Spleen (tissue), 11 donors: ENCODE data around the gene EFCAB8. TPM values are rescaled to one million over a fixed set of nuclear protein-coding genes. Genes with fewer than 3 reads are reported as not detected.

Source experiments
- DNase-seq: peaks from one replicate; pipeline ENCODE4 v3.0.0-alpha.2; 2020
- H3K27ac ChIP-seq, 8 donors: fragments of 200-600 bp; sonication (generic) in 7 of 8; 1 replicate in 4 of 8; 2 replicates in 4 of 8; pipeline versions ENCODE4 v1.5.0 to v1.8.0; 2016 to 2021; ENCODE audit warnings: inconsistent platforms in 4 of 8, mild to moderate bottlenecking in 4 of 8, moderate library complexity in 1 of 8
- H3K27me3 ChIP-seq, 7 donors: fragments of 200-600 bp; sonication (generic) in 6 of 7; replicated peaks in 1 of 7; 1 replicate in 4 of 7; 2 replicates in 3 of 7; pipeline versions ENCODE4 v1.5.0 to v1.8.0; 2016 to 2021; ENCODE audit warnings: inconsistent platforms in 3 of 7, mild to moderate bottlenecking in 1 of 7
- H3K36me3 ChIP-seq, 6 donors: fragments of 200-600 bp; sonication (generic) in 5 of 6; 1 replicate in 4 of 6; 2 replicates in 2 of 6; pipeline versions ENCODE4 v1.5.0 to v1.8.0; 2016 to 2021; ENCODE audit warnings: inconsistent platforms in 2 of 6
- H3K4me1 ChIP-seq, 6 donors: fragments of 200-600 bp; sonication (generic) in 5 of 6; 1 replicate in 3 of 6; 2 replicates in 3 of 6; pipeline versions ENCODE4 v1.5.0 to v1.8.0; 2016 to 2021; ENCODE audit warnings: inconsistent platforms in 3 of 6
- H3K4me3 ChIP-seq, 8 donors: fragments of 200-600 bp; sonication (generic) in 7 of 8; 1 replicate in 4 of 8; 2 replicates in 4 of 8; pipeline versions ENCODE4 v1.5.0 to v1.8.0; 2016 to 2021; ENCODE audit warnings: inconsistent platforms in 4 of 8, mild to moderate bottlenecking in 4 of 8, moderate library complexity in 2 of 8
- H3K9me3 ChIP-seq, 8 donors: fragments of 200-600 bp; sonication (generic) in 7 of 8; 1 replicate in 4 of 8; 2 replicates in 4 of 8; pipeline versions ENCODE4 v1.5.0 to v1.8.0; 2016 to 2021; ENCODE audit warnings: inconsistent platforms in 4 of 8
- CTCF ChIP-seq, 11 experiments: fragments of 200-600 bp in 7 of 11; fragments of 450-650 bp in 4 of 11; sonication (generic) in 4 of 11; IDR thresholded peaks in 8 of 11; conservative IDR thresholded peaks in 3 of 11; 1 replicate in 7 of 11; 2 replicates in 4 of 11; pipeline versions ENCODE4 v1.4.0 to v1.8.0; 2016 to 2021; ENCODE audit warnings: antibody characterized with exemption in 11 of 11, inconsistent platforms in 4 of 11, mild to moderate bottlenecking in 1 of 11
- POLR2A ChIP-seq, 3 donors: fragments of 450-650 bp; IDR thresholded peaks; one replicate each; pipeline ENCODE4 v1.5.1; 2017; ENCODE audit warnings: antibody characterized with exemption in 3 of 3, mild to moderate bottlenecking in 1 of 3
- POLR2AphosphoS5 ChIP-seq, 3 donors: sonication (generic); formaldehyde crosslinking; IDR thresholded peaks; one replicate each; pipeline ENCODE4 v1.5.1; 2017; ENCODE audit warnings: antibody characterized with exemption in 3 of 3
- WGBS, 5 donors: extraction: QIAGEN DNeasy Blood & Tissue Kit in 3 of 5; methylation state at CpG; one replicate each; pipeline versions ENCODE4 v1.1.5 to v1.1.7; 2013 to 2018; 5-methylcytosine and 5-hydroxymethylcytosine counted together
- intact Hi-C: fragments of 100-400 bp; cut with DNase I; formaldehyde crosslinking; loops from one replicate; pipeline ENCODE4 v1.15.0; 2023; ENCODE audit warnings: low total_unique reads
- polyA plus RNA-seq, 3 donors: library from polyadenylated mRNA; stranded (reverse); fragments of 200-250 nt; gene quantifications; one replicate each; pipeline ENCODE4 v1.2.1, GENCODE V29; 2013
- total RNA-seq, 7 donors: library from RNA; depleted of rRNA in 3 of 7; stranded (reverse); fragments of >200 nt in 3 of 7; fragmentation: NEBNext Ultra II Directional in 4 of 7; extraction: Animal tissue kit (Norgen Biotek cat#: 25700) in 4 of 7; gene quantifications; one replicate each; pipeline versions ENCODE4 v1.1.0 to v1.2.1, GENCODE V29; 2016 to 2021
- donor health status: healthy with polysubstance abuse.
- donor health status: DM: no; HTN: no; CAD: no; lungs with moderate emphysema.
- donor health status: DM: no; HTN: no; CAD: no.
- donor health status: Bipolar disorder and iron deficiency.
- donor health status: healthy.
- donor health status: DM: no; HTN: no; CAD: no.
- donor health status: DM: yes; HTN: yes; CAD: no.

EFCAB8 gene
- total and polyA plus RNA-seq, 10 donors = 0.06 to 4.2 (median 1.0) TPM

GRCh38 chr20:32870985-32871384 lies 12.3 kb downstream of the EFCAB8 start:
- no peak overlapping the region for H3K27ac ChIP-seq
- intact Hi-C loops = no loop called here
- peaks cover 0 to 8% (median 0%) of the 10 kb centered on the region in 6 donors for H3K4me1 ChIP-seq
- TF ChIP-seq CTCF (IDR thresholded peaks at IDR 0.05 in 8 of 11, conservative IDR thresholded peaks at IDR 0.05 in 3 of 11) (no peak), POLR2AphosphoS5 (IDR thresholded peaks at IDR 0.05) (no peak), POLR2A (IDR thresholded peaks at IDR 0.05) (no peak)
- peaks cover 0 to 4% (median under 1%) of the 10 kb centered on the region in 6 donors for H3K36me3 ChIP-seq
- H3K4me3 ChIP-seq = no peak overlapping the region
- no peaks in the 10 kb centered on the region for H3K27me3 ChIP-seq
- no peak for DNase-seq
- no peaks in the 10 kb centered on the region for H3K9me3 ChIP-seq
- 76 to 87% (median 77%) methylated on average over 5 of the region's 5 CpGs for WGBS, 5 donors

GRCh38 chr20:32871627-32872160 lies 13.0 kb downstream of the EFCAB8 start:
- Histone ChIP-seq H3K36me3 (peaks cover 0 to 9% (median 2%) of the 10 kb centered on the region in 6 donors), H3K4me3 (no peak overlapping the region), H3K27me3 (no peaks in the 10 kb centered on the region), H3K9me3 (no peaks in the 10 kb centered on the region), H3K27ac (no peak overlapping the region), H3K4me1 (peaks cover 0 to 8% (median 0%) of the 10 kb centered on the region in 6 donors)
- peak; percentile 48 for DNase-seq
- intact Hi-C loops = no loop called here
- TF ChIP-seq CTCF (IDR thresholded peaks at IDR 0.05 in 8 of 11, conservative IDR thresholded peaks at IDR 0.05 in 3 of 11) = no peak
- TF ChIP-seq POLR2A (IDR thresholded peaks at IDR 0.05) = no peak
- no peak for TF ChIP-seq POLR2AphosphoS5 (IDR thresholded peaks at IDR 0.05)
- WGBS, 5 donors = 37 to 64% (median 47%) methylated on average over 4 of the region's 4 CpGs

DNA sequence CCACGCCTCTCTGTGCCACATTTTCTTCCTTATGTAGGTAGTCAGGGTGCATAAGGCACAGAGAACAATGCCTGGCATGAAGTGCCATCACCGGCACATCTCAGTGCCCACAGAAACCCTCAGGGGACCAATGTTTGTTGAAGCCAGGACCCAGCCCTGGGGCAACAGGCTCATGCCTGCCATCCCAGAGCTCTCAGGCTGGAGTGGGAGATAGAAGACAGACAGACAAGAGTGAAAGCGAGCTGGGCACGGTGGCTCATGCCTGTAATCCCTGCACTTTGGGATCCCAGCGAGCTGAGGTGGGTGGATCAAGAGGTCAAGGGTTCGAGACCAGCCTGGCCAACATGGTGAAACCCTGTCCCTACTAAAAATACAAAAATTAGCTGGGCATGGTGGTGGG lies 13.5 kb downstream of the EFCAB8 start:
- TF ChIP-seq POLR2A (IDR thresholded peaks at IDR 0.05) = no peak
- TF ChIP-seq CTCF (IDR thresholded peaks at IDR 0.05 in 8 of 11, conservative IDR thresholded peaks at IDR 0.05 in 3 of 11) = no peak
- no peak for TF ChIP-seq POLR2AphosphoS5 (IDR thresholded peaks at IDR 0.05)

DNA sequence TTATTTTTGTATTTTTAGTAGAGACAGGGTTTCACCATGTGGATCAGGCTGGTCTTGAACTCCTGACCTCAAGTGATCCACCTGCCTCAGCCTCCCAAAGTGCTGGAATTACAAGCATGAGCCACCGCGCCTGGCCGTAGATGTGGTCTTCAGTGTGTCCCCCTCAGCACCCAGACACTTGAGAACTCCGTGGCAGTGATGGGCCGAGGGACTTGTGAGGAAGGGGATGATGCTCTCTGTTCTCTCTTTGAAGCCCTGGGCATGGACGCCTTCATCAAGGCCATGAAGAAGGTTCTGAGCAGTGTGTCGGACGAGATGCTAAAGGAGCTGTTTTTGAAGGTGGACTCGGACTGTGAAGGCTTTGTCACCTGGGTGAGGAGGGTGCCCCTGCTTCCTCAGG lies 16.9 kb downstream of the EFCAB8 start:
- TF ChIP-seq POLR2A (IDR thresholded peaks at IDR 0.05) (no peak), CTCF (IDR thresholded peaks at IDR 0.05 in 8 of 11, conservative IDR thresholded peaks at IDR 0.05 in 3 of 11) (no peak), POLR2AphosphoS5 (IDR thresholded peaks at IDR 0.05) (no peak)
- Histone ChIP-seq H3K36me3 (peaks cover 0 to 9% (median 2%) of the 10 kb centered on the region in 6 donors), H3K27me3 (no peaks in the 10 kb centered on the region), H3K4me3 (no peak overlapping the region), H3K9me3 (no peaks in the 10 kb centered on the region), H3K27ac (no peak overlapping the region), H3K4me1 (peaks cover 0 to 8% (median 0%) of the 10 kb centered on the region in 6 donors)
- intact Hi-C loops = no loop called here
- 91 to 96% (median 95%) methylated on average over 9 of the region's 9 CpGs for WGBS, 5 donors
- DNase-seq = peak; percentile 43

More for the DNA sequence above, 13.5 kb downstream of the EFCAB8 start:
- peak; percentile 15 for DNase-seq
- no peak overlapping the region for H3K27ac ChIP-seq
- peaks cover 0 to 9% (median 2%) of the 10 kb centered on the region in 6 donors for H3K36me3 ChIP-seq
- peaks cover 0 to 8% (median 0%) of the 10 kb centered on the region in 6 donors for H3K4me1 ChIP-seq
- no peaks in the 10 kb centered on the region for H3K27me3 ChIP-seq
- no peak overlapping the region for H3K4me3 ChIP-seq
- intact Hi-C loops = no loop called here
- H3K9me3 ChIP-seq = no peaks in the 10 kb centered on the region
- 68 to 89% (median 78%) methylated on average over 6 of the region's 6 CpGs for WGBS, 5 donors
